HTR-8/SVneo (cell line): ENCODE measurements around the gene EDN2.

Experiments
- DNase-seq: peaks from one replicate; pipeline ENCODE4 v3.0.0; 2011; ENCODE audit warnings: low spot score, mixed read lengths; ENCODE audit not compliant: insufficient read length
- FAIRE-seq: peaks from 2 replicates; lab custom pipeline; 2011; peaks lifted over from hg19 to GRCh38; lab: Jason Lieb, UNC

EDN2 gene

DNA sequence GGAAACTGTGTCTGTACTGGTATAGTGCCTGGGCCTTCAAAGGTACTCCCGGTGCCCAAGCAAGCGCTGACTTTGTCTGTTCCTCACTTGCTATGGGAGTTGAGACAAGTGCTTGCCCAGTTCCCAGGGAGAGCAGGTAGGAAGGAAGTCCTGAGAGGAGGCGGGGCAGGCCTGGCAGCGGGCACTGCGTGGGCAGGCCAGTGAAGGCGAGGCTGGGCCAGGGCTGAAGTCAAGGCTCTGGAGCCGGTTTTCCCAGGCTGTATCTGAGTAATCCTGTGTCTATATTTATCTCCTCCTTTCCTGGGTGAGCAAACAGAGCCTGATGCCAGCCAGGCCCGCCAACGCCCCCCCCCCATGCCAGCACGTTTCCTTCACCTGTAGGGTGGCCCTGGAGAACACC is 15.9 kb upstream of the EDN2 start:
- DNase-seq (no peak), FAIRE-seq (no peak)

DNA sequence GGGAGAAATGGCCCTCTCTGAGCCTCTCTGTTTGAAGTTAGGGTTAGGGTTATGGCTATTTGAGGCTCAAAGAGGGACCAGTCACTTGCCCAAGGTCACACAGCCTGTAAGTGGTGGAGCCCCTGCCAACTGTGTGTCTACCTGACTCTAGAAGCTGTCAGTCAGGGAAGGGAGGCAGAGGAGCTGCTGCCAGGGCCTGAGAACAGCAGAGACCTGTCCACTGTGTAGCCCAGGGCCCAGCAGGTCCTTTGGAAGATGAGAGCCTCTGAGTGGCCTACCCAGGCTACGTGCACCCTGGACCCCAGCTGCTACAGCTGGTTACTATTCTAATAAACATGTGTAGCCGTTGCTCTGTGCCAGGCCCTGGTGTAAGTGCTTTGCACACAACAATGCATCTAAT is 15.1 kb upstream of the EDN2 start:
- no peak for DNase-seq

DNA sequence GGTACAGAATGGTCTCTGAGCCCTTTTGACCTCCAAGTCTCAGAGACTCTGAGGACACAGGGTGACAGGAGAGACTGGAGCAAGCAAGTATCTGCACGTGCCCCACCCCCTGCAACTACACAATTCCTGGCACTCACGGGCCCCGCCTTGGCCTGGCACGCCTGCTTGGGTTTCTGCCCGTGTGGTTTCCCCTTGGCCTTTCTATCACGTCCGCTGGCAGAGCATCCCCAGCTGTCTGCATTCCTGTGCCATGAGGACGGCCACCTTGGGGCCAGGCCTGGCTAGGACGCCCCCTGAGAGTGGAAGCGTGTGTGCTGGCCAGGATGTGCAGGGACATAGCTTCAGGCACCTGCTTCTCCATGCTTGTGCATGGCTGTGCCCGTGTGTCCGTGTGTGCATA is 14.3 kb upstream of the EDN2 start:
- DNase-seq (peak; percentile 57), FAIRE-seq (peak; percentile 84)

More for the DNA sequence above, 15.1 kb upstream of the EDN2 start:
- FAIRE-seq = no peak

DNA sequence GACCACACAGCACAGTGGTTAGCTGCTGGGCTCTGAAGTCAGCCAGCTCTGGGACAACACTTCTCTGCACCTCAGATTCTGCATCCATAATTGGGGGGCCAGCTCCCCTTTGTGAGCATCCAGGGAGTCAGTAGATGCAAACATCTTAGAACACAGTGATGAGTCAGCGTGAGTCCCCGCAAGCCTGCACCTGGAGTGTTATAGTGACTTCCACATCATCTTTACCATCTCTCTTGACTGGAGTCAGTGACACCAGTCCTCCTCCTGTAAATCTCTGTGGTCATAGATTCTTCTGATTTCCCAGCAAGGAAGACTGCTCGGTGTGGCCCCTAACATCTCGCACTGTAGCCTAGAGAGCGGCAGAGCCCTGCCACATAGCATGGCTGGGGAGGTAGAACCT is 13.9 kb upstream of the EDN2 start:
- DNase-seq (no peak), FAIRE-seq (no peak)

DNA sequence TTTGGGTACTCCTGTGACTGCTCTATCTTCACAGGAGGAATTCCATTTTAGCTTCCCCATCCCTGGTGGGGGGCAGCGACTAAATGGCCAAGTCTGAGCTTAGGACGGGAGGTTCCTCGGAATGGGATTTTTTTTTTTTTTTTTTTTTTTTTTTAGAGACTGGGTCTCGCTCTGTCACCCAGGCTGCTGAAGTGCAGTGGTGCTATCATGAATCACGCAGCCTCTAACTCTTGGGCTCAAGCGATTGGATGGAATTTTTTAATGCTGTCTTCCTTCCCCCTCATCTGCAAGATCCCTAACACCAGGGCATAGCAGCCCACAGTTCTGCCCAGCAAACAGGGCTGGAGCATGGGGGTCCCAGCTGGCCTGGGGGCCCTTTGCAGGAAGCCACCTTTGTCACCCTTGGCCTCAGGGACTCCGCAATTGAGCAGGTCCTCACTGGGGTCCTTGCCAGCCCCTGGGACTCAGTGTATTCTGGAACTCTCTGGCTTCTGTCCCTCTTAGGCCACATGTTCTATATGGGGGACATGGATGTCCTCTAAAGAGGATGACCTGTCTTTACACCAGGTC is 13.1 kb upstream of the EDN2 start:
- FAIRE-seq = no peak
- no peak for DNase-seq

DNA sequence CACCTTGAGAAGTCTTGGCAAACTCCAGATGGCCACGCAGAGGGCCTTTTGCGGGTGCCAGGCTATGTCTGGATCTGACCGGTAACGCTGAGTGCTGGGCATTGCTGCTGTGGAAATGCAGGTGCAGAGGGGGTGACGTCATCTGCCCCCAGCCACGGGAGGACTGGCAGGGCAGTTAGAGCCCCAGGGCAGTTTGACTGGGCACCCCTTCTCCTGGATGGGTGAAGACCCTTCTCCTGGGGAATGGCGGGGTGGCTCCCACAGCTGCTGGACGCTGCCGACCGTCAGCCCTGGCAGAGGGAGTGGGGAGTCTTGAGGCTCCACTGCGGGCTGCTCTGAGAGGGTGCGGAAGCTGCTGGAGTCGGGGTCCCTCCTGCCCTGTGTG is 12.6 kb upstream of the EDN2 start:
- FAIRE-seq = peak; percentile 74
- DNase-seq = no peak

DNA sequence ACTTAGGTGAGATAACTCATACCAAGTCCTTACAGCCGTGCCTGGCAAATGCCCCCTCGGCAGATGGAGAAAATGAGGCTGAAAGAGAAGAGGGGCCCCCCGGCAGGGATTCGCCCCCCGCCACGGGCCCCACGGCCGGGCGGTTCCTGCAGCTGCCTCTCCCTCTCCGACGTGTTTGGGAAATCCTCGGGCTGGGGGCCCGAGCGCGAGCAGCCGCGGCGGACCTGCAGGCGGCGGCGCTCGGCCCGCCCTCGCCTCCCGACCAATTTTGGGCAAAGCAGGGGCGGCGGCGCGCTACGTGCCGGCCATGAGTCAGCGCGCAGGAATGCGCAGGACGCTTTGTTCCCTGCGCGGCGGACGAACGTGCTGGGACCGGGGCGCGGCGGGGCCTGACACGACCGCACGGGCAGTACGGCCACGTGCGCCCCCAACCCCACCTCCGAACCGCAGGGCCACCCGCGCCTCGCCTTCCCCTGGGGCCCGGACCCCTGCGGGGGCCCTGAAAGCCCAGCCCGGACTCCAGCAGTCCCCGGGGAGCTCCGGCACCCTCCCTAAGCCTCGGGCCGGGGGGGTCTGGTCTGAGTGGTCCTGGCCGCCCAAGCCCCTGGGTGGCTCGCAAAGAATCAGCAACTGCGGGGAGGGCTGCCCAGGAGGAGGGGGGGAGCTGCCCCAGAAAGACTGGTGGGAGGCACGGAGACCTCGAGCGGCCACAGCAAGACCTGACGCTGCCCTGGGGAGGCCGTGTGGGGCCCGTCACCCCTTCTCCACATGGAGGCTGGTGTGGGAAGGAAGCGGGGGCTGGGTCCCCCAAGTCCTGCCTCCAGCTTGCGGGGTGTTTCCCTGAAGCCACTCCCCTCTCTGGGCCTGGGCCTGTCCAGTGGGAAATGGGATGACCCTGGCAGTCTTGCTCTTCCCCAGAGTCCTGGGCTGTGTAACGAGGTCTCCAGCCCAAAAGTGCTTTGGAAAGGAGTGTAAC is 11.9 kb upstream of the EDN2 start:
- DNase-seq (peak; percentile 67), FAIRE-seq (peak; percentile 95)

DNA sequence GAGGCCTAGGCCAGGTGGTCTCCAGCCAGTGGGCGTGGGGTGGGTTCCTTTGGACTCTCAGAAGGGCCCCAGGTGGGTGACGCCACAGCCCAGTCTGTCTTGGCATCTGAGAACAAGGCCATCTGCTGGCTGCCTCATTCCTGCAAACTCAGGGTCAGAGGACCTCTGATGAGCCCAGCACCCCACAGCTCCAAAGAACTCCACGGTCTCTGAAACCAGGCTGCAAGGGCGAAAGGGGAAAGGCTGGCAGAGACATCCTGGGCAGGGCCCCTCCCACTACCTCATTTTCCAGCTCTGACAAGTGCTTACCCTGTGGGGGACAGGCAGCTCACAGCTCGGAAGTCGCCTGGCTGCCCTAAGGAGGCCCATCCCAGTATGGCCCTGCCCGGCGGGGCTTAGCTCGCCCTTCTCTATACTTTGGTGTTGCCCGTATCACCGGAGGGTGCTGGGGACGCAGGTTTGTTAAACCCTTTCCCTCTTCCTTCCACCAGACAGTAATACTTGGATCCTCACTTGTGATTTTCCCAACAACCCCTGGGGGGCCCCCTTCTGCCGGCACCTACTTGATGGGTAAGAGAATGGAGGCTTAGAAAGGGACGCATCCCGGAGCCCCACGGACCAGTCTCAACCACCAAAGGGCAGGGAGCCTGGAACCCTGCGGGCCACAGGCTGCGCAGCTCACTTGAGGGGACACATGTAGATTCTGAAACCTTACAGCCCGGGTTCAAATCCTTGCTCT is 10.9 kb upstream of the EDN2 start:
- DNase-seq = no peak
- FAIRE-seq = no peak

DNA sequence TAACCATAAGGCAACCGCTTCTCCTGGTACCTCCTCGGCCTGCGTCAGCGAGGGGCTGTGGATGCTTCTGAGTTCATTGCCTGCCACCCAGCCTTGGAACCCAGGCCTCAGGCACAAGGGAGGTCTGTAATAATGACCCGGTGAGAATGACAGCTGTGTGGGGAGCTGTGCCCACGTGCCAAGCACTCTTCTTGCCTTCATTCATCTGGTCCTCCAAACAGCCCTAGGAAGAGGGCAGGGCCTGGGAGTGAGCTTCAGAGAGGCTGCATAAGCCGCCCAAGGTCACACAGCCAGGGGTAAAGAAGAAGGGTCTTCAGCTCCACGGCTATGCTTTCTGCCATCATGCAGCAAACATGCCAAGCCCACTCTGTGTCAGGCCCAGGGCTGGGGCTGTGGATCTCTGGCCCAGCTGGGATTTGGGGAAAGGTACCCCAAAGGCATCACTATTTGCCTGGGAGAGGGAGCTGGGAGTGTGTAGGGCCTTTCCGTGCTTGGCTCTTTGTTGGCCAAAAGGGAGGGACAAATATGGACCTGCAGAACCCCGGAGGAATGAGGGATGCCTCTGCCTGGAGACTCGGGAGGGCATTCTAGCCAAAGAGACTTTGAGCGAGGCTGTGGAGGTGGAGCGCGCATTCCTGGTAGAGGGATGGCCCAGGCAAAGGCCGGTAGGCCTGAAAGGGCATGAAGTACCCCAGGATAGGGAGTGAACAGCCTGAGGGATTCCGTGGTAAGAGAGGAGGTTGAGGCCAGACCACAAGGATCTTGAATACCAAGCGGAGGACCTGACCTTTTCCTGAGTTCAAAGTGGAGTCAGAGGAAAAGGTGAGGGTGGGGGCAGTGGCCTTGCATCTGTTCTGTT is 10.1 kb upstream of the EDN2 start:
- no peak for FAIRE-seq
- DNase-seq = no peak

DNA sequence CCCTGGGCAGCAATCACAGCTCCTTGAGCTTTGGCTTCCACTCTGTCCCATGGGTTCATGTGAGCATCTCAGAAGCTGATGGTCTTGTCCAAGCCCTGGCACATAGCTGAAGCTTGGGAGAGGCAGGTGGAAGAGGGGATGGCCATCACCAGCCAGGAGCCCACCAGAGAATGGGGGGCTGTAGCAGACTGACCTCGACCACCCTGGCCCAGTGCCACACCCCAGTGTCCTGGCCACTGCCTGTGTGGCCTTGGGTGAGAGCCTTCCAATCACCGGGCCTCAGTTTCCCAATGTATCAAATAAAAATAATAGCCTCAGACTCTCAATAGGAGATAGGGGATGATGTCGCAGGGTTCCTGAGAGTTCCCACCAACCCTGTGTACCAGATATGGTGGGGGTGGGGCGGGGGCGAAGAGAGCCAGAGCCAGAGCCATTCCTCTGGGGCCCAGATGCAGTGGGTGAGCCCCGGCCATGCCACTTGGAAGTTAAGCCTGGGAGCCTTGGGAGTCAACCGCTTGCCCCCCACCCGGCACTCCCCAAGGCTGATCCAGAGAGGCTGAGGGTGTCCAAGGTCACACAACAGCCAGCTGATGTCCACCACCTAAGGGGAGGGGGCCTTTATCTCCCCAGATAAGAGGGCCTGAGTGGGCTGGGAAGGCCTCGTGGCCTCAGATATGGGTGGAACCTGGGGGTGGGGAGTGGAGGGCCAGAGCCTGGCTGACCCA is 9.3 kb upstream of the EDN2 start:
- FAIRE-seq (no peak), DNase-seq (no peak)

DNA sequence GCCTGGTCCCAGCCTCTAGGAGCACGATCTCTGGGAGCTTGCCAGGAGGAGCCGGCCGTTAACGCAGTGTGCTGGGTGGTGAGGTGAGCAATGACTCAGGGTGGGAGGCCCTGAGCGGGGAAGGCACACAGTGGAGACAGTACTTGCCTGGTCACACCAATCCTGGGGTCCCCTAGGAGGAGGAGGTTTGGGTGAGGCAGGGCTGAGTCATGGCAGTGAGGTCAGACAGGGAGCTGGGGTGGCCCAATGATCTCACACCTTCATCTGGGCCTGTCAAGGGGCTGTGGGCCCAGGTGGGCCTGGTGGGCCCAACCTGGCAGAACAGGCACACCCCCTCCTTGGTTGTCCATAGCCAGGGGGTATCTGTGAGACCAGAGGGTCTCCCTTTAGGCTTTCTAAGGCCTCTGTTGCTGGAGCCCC is 8.6 kb upstream of the EDN2 start:
- FAIRE-seq = peak; percentile 66
- peak; percentile 72 for DNase-seq

DNA sequence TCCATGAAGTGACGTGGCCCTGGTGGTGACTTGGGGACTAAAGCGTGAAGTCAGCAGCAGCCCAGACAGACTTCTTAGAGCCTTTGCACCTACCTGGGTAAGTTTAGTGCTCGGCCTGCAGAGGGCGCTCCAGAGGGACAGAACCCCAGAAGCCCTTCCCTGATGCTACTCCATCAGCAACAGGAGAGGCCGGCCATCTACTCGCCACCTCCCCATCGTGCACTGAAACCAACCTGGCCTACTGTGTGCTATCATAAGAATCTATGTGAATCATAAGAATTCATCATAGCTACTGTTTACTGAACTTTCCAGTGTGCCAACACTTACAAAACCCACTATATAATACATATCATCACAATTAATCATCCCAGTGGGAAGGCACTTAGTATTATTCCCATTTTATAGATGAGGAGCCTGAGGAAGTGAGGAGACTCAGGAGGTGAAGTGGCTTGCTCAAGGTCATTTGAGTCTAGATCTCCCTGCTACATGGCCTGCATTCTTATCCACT is 7.9 kb upstream of the EDN2 start:
- FAIRE-seq (no peak), DNase-seq (no peak)

DNA sequence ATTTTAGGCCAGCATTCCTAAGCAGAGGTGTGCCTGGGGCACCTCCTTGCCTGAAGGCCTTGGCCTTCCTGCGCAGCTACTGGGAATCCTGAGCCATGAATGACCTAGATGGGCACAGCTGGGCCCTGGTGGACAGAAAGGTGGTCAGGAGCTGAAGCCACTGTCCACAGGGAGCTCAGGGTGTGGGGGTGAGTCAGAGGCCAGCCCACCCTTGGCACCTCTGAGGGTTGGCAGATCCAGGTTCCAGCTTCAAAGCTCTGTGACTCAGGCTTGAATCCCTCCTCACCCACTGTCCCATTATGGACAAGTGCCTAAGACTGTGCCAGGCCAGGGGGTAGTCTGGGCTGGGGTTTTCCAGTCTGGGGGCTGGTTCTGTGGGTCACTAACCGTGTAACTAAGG is 6.4 kb upstream of the EDN2 start:
- DNase-seq (no peak), FAIRE-seq (no peak)

DNA sequence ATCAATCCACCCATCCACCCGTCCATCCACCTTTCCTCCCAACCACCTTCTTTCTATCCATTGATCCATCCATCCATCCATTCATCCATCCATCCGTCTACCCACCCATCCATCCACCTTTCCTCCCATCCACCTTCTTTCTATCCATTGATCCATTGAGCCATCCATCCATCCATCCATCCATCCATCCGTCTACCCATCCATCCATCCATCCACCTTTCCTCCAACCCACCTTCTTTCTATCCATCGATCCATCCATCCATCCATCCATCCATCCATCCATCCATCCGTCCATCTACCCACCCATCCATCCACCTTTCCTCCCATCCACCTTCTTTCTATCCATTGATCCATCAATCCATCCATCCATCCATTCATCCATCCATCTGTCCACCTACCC is 5.1 kb upstream of the EDN2 start:
- DNase-seq = no peak
- no peak for FAIRE-seq

DNA sequence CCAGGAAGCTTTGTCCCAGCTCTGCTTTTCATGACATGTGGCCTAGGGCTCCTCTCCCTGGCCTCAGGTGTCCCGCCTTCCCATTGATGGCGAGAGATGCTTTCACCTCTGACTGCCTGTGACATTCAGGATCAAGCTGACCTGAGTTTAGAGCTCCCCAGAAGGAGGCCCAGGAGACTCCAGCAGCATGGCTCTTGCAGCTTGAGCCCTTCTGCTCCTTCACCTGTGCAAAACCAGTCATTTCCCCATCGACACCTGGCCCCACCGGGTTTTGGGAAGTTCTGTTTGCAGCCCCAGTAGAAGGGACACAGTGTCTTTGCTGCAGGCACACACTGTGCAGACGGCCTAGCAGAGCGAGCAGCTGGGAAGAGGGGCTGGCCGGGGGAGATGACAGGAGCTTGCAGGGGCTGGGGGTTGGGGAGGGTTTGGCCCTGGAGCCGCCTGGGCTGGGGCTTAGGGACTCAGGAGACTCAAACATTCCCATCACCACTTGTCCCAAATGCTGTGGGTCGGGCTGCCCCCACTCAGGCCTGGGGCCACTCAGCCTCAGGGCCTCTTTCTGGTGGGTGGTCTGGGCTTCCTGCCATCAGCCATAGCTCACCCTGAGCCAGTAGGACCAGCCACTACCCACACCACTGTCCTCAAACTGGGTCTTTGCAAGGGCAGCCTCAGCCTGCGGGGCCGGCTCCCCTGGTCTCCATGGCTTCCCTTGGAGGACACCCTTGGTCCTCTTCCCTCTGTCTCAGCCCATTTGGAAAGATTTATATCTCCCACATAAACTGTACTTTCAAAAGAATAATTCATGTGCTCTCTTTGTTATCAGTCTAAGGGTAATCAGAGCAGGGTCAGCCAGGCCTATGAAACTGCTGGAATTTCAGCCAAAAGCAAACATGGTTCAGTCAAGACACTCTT is 3.8 kb upstream of the EDN2 start:
- FAIRE-seq (no peak), DNase-seq (no peak)

DNA sequence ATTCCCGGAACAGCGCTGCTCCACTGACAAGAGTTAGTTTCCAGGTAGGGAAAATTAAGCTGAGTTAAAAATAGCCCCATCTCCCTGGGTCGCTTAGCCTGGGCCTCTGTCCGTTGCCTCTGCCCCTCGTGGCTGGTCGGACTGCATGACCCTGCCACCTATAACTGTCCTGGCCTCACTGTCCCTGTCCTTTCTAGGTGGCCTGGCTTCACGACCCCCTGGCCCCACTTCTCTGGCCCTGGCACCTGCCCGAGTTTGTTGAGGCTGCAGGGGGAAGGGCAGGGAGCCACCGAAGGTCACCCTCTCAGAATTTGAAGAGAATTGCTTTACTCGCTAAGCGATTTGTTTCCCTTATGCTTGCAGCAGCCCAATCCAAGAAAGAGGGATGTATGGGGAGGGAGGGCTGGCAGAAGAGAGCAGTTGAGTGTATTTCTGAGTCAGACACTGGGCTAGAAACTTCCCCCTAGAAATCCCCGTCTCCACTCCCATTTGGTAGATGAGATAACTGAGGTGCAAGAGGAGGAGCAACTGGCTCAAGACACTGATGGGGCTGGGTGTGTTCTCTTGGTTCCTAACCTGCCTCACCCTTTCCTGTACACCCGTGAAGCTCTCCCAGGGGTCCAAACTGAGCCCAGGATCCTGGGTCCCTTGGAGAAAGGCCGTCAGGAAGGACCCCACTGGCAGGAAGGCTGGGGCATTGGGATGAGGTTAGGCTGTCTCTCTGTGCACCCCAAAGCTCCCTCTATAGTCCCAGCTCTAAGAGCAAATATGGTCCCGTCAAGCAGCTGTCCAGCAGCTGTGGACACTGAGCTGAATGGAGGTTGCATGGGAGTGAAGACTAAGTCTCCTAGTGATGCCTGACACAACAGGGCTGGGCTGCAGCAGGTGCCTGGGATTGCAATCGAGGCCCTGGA is 2.9 kb upstream of the EDN2 start:
- FAIRE-seq (no peak), DNase-seq (no peak)

DNA sequence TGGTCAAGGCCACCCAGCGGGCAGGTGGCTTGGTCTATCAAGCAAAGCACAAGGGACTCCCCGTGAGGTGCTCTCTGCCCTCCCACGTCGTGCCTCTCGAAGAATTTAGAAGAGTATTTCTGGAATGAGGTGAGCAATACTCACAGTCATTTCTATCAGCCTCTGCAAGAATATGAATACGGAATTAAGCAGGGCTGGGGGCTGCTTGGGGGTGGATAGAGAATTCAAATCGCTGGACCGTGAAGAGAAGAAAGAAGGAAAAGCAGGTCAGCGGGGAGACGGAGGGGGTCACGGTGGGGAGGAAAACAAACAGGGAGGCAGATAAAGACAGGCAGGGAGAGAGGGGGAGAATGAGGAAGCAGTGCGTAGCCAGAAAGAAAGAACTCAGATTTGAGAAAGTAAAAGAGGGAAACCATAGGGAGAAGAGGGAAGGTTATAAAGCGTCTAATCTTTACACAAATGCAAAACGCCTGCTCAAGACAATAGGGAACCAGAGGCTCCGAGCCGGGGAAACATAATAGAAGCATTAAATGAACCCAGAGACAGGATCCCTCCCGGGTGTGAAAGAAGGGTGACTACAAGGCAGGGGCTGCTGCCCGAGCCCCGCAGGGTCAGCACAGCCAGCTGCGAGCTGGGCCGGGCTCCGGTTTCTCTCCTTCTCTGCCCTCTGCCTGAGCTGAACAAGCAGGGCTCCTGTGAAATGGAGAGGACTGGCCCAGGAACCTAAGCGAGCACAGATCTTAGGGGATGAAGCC is 2.1 kb upstream of the EDN2 start:
- DNase-seq (no peak), FAIRE-seq (peak; percentile 28)
